Raji (cell line): ENCODE data around the gene CHD5.

ENCODE experiments used
- POLR2A ChIP-seq: IDR thresholded peaks from 2 replicates; pipeline ENCODE4 v1.6.1; 2011; ENCODE audit warnings: low read depth, low read length, control low read depth; ENCODE audit not compliant: insufficient read depth

Gene CHD5

DNA sequence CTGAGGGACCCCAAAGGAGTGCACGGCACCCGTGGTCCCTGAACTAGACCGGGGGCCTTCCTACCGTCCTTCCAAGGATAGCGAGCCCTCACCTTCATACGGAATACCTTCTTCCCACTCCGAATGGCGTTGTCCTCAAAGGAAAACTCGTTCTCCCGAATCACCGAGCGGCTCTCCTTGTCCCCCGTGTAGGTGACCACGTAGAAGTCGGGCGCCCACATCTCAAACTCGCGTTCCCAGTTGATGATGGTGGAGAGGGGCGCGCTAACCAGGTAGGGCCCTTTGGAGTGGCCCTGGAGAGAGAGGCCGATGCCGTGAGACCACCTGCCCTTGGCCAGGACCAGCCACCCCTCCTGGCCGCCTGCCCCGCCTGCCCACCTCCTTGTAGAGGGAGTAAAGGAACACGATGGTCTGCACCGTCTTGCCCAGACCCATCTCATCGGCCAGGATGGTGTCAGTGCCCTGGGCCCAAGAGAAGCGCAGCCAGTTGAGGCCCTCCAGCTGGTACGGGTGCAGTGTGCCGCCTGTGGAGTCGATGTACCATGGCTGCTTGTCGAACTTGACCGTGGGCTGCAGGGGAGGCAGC is 38.0 kb downstream of the CHD5 start:
- TF ChIP-seq POLR2A, result no peak

DNA sequence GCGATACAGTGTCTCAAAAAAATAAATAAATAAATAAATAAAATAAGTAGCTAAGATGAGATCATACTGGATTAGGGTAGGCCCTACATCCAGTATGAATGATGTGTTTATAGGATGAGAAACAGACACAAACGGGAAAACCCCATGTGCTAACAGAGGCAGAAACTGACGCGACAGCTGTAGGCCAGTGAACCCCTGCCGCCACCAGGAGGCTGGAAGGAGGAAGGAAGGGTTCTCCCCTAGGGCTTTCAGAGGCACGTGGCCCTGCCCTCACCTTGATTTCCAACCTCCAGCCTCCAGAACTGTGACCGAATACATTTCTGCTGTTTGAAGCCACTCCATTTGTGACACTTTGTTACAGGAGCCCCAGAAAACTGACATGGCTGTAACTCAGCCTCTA is 38.5 kb downstream of the CHD5 start:
- no peak for TF ChIP-seq POLR2A

DNA sequence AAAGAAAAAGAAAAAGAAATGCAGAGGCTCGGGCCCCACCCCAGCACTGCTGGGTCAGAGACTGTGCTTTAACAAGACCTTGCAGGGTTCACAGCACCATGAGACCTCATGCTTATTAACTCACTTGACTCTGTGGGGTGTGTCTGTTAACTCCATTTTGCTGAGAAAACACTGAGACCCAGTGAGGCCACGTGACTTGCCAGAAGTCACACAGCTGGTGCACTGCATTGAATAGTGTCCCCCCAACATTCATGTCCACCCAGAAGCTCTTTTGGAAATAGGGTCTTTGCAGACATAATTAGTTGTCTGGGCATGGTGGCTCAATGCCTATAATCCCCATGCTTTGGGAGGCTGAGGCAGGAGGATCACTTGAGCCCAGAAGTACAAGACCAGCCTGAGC is 39.7 kb downstream of the CHD5 start:
- no peak for TF ChIP-seq POLR2A

DNA sequence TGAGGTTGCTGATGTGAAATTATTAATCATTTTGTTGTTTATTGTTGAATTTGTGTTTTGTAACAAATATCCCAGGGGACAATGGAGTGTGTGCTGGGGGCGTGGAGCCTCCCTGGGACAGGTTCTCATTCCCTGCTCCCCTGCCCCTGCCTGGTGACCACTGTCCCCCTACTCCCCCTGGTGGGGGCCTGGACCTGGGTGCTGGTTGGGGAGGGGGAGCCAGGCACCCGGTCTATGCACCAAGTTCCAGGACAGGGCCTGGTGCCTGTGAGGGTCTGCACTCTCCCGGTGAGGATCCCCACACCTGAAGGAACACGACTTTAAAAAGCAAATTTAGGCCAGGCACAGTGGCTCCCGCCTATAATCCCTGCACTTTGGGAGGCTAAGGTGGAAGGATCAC is 42.4 kb downstream of the CHD5 start:
- no peak for TF ChIP-seq POLR2A

DNA sequence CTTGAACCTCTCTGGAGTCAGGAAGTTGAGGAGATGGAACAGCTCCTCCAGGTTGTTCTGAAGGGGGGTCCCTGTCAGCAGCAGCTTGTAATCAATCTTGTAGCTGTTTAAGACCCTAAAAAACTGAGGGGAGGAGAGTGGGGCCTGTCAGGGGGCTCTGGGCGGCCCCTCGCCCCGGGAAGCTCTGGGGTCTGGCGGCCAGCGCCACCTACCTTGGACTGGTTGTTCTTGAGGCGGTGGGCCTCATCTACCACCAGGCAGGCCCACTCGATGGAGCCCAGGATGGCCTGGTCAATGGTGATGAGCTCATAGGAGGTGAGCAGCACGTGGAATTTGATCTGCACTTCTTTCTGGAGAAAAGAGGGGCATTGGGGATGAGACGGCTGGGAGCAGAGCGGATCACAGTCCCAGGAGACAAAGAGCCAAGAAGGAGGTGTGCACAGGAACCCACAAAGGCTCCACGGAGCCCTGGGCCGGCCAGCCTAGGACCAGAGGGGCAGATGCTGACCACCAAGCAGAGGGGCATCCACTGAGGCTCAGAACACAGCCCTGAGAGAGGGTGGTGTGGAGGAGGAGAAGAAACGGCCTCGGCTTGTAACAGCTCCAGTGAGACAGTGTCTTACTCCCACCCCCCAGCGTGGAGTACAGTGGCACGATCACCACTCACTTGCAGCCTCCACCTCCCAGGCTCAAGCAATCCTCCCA is 43.5 kb downstream of the CHD5 start:
- no peak for TF ChIP-seq POLR2A

DNA sequence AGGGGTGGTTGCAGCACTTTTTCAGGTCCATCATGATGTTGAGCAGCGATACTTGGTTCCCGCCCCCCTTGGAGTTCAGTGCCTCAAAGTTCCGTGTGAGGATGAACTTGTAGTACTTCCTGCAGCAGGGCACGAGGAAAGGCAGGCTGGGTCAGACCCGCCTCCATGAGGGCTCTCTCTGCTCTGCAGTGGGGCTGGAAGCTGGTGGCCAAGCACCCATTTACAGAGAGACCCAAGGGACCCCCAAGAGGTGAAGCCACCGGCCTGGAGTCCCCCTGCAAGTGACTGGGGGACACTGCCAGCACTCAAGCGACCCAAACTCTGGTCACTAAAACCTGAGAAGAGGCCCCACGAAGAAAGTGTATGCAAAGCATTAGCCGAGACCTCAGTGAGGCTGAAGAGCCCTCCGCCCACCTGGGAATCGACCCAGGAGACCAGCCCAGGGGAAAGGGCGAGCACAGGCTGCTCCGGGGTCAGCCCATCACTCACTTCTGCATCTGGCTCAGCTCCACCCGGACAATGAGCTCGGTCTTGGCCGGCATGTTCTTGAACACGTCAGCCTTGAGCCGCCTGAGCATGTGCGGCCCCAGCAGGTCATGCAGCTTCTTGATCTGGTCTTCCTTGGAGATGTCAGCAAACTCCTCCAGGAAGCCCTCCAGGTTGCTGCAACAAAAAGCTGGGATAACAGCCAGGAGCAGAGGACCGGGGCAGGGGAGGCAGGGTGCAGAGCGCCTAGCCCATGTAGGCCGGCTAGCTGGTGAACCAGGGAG is 45.2 kb downstream of the CHD5 start:
- no peak for TF ChIP-seq POLR2A

DNA sequence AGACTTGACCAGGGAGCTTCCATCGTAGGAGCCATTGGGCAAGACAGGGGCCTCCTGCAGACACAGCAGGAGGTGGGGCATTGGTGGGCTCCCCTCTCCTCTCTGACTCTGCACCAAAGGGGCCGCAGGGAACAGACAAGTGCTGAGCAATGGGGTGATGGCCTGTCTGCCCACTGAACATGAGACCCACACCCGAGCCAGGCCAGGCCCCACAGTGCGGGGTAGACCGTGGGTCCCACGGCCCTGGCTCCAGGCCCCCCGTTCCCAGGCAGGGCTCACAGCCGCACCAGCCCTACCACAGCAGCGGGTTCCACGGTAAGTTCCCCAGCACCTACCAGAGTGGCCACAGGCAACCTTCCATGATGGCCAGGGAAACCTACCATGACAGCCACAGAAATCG is 45.9 kb downstream of the CHD5 start:
- no peak for TF ChIP-seq POLR2A

DNA sequence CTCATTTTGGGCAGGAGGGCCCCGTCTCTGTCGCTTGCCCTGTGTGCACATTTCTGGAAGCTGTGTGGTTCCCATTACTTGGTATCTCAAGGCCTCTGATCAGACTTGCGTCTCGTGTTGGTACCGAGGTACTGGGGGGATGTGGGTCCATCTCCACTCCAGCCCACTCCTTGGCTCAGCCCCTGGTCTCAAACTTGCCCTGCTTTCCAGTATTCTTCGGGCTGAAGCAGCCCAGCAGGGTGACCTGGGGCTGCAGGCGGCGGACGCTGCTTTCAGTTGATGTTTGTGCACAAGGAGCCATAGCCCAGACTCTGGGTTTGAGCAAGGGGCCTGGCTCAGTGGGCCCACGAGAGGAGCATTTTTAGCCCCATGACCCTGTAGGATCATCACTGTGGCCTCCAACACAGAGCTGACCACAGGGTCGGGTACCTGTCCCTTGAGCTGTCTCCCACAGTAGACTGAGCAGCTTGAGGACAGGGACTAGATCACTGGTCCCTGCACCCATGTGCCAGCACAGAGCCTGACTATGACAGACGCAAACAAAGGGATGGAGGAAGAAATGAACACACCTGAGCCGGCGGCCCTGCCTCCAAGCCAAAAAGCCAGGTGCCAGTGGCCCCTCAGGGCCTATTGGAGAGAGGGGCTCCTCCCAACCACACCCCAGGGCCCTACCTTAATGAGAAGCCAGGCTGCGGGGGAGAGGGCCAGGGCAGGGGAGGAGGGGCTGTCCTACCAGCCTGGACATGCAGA is 46.8 kb downstream of the CHD5 start:
- no peak for TF ChIP-seq POLR2A

DNA sequence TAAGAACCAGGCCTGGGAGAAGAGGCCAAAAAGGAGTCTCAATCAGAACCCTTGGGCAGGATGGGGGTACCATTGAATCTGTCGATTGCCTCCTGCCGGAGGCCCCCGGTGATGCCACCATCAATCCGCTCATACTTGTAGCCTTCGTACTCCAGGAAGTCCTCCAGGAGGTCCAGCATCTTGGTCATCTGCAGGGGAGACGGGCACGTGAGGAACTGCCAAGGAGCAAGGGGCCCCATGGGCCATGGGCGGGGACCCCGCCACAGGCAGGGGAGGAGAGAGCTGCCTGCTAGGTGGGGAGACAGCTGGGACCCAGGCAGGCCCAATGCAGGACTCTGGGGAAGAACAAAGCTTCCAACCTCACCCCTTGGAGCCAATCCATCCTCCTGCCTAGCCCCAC is 48.6 kb downstream of the CHD5 start:
- TF ChIP-seq POLR2A, result no peak

DNA sequence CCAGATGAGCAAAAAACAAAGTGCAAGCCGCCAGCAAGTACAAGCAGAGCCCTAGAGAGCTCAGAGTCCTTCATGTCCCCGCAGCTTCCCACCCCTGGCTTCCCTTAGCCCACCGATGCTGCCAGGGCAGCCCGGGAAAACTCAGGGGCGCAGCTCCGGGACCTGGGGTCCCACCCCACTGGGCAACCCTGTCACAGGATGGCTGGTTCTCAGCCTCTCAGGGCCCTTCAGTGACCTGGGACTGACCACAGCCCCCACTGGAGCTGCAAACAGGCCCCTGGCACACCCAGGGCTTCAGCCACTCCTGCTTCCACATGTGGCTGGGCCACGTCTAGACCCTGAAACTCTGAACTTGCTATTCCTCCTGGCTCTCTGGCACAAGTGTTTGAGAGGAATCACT is 49.5 kb downstream of the CHD5 start:
- TF ChIP-seq POLR2A, result no peak

DNA sequence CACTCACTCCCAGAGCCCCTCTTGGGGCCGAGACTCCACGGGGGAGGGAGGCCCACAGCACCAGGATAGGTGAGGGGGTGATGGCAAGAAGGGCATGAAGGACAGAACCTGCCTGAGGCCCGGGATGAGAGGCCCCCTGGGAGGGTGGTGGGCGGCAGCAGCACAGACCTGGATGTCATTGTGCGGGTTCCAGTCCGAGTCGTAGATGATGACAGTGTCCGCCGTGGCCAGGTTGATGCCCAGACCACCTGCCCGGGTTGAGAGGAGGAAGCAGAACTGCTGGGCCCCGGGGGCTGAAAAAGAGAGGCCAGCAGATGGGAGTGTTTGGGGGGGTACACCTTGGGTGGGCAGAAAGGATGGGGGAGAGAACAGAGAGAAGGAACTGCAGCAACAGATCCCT is 50.1 kb downstream of the CHD5 start:
- TF ChIP-seq POLR2A, result no peak

DNA sequence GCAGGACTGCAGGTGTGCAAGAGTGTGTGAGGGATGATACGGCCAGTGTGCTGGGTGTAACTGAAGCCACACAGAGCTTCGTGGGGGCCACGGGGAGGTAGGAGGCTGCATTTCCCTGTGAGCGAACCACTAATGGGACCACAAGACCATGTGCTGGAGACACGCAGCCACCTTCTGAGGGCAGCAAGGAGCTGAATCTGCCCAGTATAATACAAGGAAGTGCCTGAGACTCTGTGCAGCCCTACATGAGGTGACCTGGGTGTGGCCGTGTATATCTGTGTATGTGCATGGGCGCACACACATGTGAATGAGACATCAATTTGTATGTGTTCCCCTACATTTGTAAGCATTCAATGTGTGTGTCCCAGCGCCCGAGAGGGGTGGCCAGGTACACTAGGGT is 50.8 kb downstream of the CHD5 start:
- TF ChIP-seq POLR2A, result no peak

DNA sequence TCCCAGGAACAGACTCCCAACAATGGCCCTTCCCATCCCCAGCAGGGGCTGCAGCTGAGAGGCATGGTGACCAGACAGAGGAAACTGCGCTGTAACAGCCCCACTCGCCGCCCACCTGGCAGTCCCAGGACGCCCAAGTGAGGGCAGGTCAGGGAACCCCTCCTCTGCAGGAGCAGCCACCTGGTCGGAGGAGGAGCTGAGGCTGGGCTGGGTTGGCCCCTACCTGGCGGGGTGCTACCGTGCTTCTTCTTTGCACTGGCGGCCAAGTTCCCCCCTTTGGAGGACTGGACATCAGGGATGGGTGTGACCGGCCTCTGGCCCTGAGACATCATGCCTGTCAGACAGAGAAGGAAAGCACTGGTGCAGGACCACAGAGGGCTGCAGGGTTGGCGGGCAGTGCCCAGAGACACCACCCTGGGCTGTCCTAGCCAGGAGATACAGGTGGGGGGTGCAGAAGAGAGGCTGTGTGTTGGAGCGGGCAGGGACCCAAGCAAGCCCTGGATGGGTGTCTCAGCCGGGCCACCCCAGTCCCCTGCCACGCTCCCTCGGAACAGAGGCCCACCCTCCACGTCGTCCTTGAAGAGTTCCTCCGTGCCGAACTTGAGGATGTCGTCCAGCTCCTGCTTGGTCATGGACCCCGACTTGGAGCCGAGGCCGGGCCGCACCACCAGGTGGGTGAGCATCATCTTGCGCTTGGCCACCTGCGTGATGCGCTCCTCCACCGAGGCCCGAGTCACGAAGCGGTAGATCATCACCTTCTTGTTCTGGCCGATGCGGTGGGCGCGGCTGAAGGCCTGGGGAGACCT is 51.6 kb downstream of the CHD5 start:
- no peak for TF ChIP-seq POLR2A

DNA sequence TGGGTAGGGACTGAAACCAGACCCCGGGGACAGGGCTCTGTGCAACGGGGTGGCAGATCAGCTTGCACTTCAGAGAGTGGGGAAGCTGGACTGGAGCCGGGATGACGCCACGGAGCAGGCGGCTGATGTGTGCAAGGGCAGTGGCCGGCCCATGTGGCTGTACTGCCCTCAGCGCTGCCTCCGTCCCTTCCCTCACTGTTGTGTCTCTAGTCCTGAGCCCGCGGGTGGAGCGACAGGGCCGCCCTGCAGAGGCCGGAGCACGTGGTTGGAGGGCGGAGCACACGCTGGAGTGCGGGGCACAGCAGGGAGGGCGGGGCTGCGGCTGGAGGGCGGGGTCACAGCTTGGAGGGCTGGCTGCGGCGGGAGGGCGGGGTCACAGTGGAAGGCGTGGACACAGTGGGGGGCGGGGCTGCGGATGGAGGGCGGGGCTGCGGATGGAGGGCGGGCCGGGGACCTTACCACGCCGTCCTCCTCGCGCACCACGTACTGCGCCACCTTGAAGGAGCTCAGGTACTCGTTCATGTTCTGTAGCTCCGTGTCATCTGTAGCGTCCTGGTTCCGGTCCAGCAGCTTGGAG is 52.4 kb downstream of the CHD5 start:
- TF ChIP-seq POLR2A, result no peak
